Measurements from ENCODE around the gene ABCA13. TPM values are rescaled to one million over a fixed set of nuclear protein-coding genes. Genes with fewer than 3 reads are reported as not detected.

The ABCA13 gene
- polyA plus RNA-seq, 1 experiment: 0.05 TPM

DNA sequence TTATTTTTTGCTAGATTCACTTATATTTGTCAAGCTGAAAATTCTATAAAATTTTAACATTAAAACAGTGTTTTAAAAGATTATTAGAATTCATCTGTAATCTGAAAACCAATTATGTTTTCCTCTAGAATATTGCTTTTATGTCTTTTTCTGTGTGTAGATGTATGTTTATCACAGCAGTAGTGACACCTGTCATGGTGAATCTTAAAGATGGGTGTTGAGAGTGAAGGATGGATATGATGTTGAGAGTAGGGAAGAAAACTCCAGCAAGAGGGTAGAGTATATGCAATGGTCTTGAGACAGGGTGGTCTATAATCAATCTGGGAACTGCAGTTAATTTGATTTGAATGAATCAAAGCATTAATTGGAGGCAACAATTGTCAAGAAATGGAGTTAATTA is 416.2 kb downstream of the ABCA13 start:
- POLR2A ChIA-PET: no interaction called here
- Histone ChIP-seq H3K4me3 (ENCODE audit: low read depth, low read length) (no peak overlapping the region), H3K9me3 (ENCODE audit: control insufficient read depth, insufficient read depth, low read length) (no peaks in the 10 kb centered on the region), H3K27me3 (ENCODE audit: control insufficient read depth, insufficient read depth, low read length) (no peaks in the 10 kb centered on the region), H3K27ac (ENCODE audit: low read depth, low read length) (no peak overlapping the region)
- DNase-seq (ENCODE audit: low read depth, low spot score): no peak
- CTCF ChIA-PET: no interaction called here
- TF ChIP-seq, protein P1, sequence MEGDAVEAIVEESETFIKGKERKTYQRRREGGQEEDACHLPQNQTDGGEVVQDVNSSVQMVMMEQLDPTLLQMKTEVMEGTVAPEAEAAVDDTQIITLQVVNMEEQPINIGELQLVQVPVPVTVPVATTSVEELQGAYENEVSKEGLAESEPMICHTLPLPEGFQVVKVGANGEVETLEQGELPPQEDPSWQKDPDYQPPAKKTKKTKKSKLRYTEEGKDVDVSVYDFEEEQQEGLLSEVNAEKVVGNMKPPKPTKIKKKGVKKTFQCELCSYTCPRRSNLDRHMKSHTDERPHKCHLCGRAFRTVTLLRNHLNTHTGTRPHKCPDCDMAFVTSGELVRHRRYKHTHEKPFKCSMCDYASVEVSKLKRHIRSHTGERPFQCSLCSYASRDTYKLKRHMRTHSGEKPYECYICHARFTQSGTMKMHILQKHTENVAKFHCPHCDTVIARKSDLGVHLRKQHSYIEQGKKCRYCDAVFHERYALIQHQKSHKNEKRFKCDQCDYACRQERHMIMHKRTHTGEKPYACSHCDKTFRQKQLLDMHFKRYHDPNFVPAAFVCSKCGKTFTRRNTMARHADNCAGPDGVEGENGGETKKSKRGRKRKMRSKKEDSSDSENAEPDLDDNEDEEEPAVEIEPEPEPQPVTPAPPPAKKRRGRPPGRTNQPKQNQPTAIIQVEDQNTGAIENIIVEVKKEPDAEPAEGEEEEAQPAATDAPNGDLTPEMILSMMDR (IDR thresholded peaks at IDR 0.05; ENCODE audit: low read depth, low read length): no peak

DNA sequence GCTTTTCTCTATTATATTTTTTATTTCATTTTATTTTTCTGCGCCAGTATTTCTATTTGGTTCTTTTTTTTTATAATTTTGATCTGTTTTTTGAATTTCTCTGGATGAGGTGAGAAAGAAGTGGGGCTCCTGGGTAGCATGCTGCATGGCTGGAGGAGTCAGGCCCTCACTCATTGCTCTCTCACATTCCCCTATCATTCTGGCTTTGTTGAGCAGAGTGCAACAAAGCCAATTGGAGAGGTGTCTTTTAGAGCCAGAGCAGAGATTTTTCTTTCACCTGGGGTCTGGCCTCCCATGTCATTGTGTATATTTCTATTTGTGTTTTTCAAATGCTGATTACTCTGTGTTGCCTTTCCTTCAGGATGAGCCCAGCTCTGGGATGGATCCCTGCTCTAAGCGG is 423.1 kb downstream of the ABCA13 start:
- TF ChIP-seq, protein P1 (IDR thresholded peaks at IDR 0.05; ENCODE audit: low read depth, low read length): no peak
- H3K9me3 ChIP-seq (ENCODE audit: control insufficient read depth, insufficient read depth, low read length): no peaks in the 10 kb centered on the region
- no peak overlapping the region for H3K27ac ChIP-seq (ENCODE audit: low read depth, low read length)
- no peaks in the 10 kb centered on the region for H3K27me3 ChIP-seq (ENCODE audit: control insufficient read depth, insufficient read depth, low read length)
- no peak for DNase-seq (ENCODE audit: low read depth, low spot score)
- no peak overlapping the region for H3K4me3 ChIP-seq (ENCODE audit: low read depth, low read length)
- ChIA-PET CTCF (no interaction called here), POLR2A (no interaction called here)

DNA sequence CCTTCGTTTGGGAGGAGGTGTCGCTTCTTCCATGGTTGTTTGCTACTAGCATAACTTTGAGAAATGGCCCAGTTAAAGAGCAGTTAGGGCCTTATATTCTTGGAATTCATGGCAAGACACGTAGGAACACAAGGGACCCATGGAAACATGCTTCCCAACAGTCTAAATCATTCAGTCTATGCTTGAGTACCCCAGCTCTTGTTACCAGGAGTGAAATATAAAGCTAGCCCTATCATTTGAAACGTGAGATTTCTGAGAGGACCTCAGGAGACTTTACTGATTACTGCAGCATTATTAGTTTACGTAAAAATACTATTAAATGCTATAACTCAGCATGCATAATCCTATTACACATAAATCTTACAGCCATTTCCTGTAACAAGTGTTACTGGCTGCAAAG is 424.5 kb downstream of the ABCA13 start:
- Histone ChIP-seq H3K27me3 (ENCODE audit: control insufficient read depth, insufficient read depth, low read length) (no peaks in the 10 kb centered on the region), H3K9me3 (ENCODE audit: control insufficient read depth, insufficient read depth, low read length) (no peaks in the 10 kb centered on the region), H3K27ac (ENCODE audit: low read depth, low read length) (no peak overlapping the region), H3K4me3 (ENCODE audit: low read depth, low read length) (no peak overlapping the region)
- DNase-seq (ENCODE audit: low read depth, low spot score): no peak
- CTCF ChIA-PET: no interaction called here
- TF ChIP-seq, protein P1 (IDR thresholded peaks at IDR 0.05; ENCODE audit: low read depth, low read length): no peak
- POLR2A ChIA-PET: no interaction called here

DNA sequence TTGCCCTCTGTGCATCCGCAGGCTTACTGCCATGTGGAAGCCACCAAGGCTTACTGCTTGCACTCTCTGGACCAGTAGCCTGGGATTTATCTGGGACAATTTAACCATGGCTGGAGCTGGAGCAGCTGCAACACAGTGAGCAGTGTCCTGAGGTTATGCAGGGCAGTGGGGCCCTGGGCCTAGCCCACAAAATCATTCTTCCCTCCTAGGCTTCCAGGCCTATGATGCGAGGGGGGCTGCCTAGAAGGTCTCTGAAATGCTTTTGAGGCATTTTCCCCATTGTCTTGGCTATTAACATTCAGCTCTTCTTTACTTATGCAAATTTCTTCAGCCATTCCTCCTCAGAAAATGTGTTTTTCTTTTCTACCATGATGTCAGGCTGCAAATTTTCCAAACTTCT is 439.4 kb downstream of the ABCA13 start:
- no peak for DNase-seq (ENCODE audit: low read depth, low spot score)
- ChIA-PET CTCF (no interaction called here), POLR2A (no interaction called here)
- TF ChIP-seq, protein P1 (IDR thresholded peaks at IDR 0.05; ENCODE audit: low read depth, low read length): no peak
- Histone ChIP-seq H3K9me3 (ENCODE audit: control insufficient read depth, insufficient read depth, low read length) (peaks cover 10% of the 10 kb centered on the region; the same call in 1 of the 2 replicates), H3K27me3 (ENCODE audit: control insufficient read depth, insufficient read depth, low read length) (no peaks in the 10 kb centered on the region), H3K4me3 (ENCODE audit: low read depth, low read length) (no peak overlapping the region), H3K27ac (ENCODE audit: low read depth, low read length) (no peak overlapping the region)

DNA sequence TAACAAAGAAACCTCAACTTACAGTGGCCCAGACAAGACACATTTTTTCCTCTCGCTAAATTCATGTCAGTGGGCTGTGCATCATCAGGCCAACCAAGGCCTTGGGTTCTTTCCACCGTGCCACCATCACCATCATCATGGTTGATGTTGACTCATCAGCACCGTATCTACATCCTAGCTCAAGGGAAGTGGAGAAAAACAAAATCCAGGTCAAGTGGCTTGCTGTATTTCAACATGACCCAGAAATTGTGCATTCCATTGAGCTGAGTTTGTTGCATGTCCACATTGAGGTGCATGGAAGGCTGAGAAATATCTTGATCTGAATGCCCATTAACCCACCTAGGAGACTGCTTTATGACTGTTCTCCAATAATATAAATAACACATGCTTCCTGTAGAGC is 440.7 kb downstream of the ABCA13 start:
- TF ChIP-seq, protein P1 (IDR thresholded peaks at IDR 0.05; ENCODE audit: low read depth, low read length): no peak
- ChIA-PET POLR2A (no interaction called here), CTCF (no interaction called here)
- Histone ChIP-seq H3K27me3 (ENCODE audit: control insufficient read depth, insufficient read depth, low read length) (no peaks in the 10 kb centered on the region), H3K27ac (ENCODE audit: low read depth, low read length) (no peak overlapping the region), H3K4me3 (ENCODE audit: low read depth, low read length) (no peak overlapping the region), H3K9me3 (ENCODE audit: control insufficient read depth, insufficient read depth, low read length) (peaks cover 6% of the 10 kb centered on the region; the same call in 1 of the 2 replicates)
- no peak for DNase-seq (ENCODE audit: low read depth, low spot score)
